HG03378 (cell line): ENCODE data around the gene STRBP.
"Not testable (repeated sequence)": the region's sequence is repeated elsewhere in the genome, so short reads cannot be mapped to it uniquely, and the experiment has no call there.

Experiments
- ATAC-seq: cut with Tn5 transposase; IDR thresholded peaks from one replicate; pipeline ENCODE4 v1.9.1; 2021; ENCODE audit warnings: mild to moderate bottlenecking, moderate library complexity; ENCODE audit not compliant: unreplicated experiment

STRBP gene

GRCh38 chr9:123251324-123251723 is 17.1 kb downstream of the STRBP start:
- ATAC-seq: no peak

- ATAC-seq: no peak
These were observed 17.9 kb downstream of the STRBP start for GRCh38 chr9:123250504-123250903.

GRCh38 chr9:123249162-123249561 is 19.2 kb downstream of the STRBP start:
- ATAC-seq: not testable (repeated sequence)

GRCh38 chr9:123248630-123249029 is 19.8 kb downstream of the STRBP start:
- no peak for ATAC-seq

GRCh38 chr9:123246534-123246933 is 21.9 kb downstream of the STRBP start:
- no peak for ATAC-seq

- no peak for ATAC-seq
These were observed 28.7 kb downstream of the STRBP start for GRCh38 chr9:123239726-123240125.

- ATAC-seq: no peak
These were observed 30.0 kb downstream of the STRBP start for GRCh38 chr9:123238365-123238764.

- ATAC-seq: no peak
These were observed 31.2 kb downstream of the STRBP start for GRCh38 chr9:123237220-123237619.

- ATAC-seq: no peak
These were observed 32.9 kb downstream of the STRBP start for GRCh38 chr9:123235448-123235847.

- ATAC-seq: peak; percentile 54
These were observed 33.5 kb downstream of the STRBP start for GRCh38 chr9:123234853-123235252.

GRCh38 chr9:123232332-123232731 is 36.1 kb downstream of the STRBP start:
- no peak for ATAC-seq

- no peak for ATAC-seq
These were observed 37.0 kb downstream of the STRBP start for GRCh38 chr9:123231421-123231820.

GRCh38 chr9:123228967-123229366 is 39.4 kb downstream of the STRBP start:
- no peak for ATAC-seq

- no peak for ATAC-seq
These were observed 42.4 kb downstream of the STRBP start for GRCh38 chr9:123225995-123226394.

- ATAC-seq: peak; percentile 92
These were observed 43.0 kb downstream of the STRBP start for GRCh38 chr9:123225374-123225813.

GRCh38 chr9:123220127-123220526 is 48.3 kb downstream of the STRBP start:
- ATAC-seq: no peak

- ATAC-seq: no peak
These were observed 49.6 kb downstream of the STRBP start for GRCh38 chr9:123218831-123219230.

- no peak for ATAC-seq
These were observed 51.2 kb downstream of the STRBP start for GRCh38 chr9:123217128-123217654.

- ATAC-seq: no peak
These were observed 52.1 kb downstream of the STRBP start for GRCh38 chr9:123216251-123216797.

GRCh38 chr9:123211081-123211480 is 57.3 kb downstream of the STRBP start:
- no peak for ATAC-seq

- ATAC-seq: no peak
These were observed 59.7 kb downstream of the STRBP start for GRCh38 chr9:123208626-123209174.

- no peak for ATAC-seq
These were observed 62.3 kb downstream of the STRBP start for GRCh38 chr9:123206065-123206464.

- no peak for ATAC-seq
These were observed 67.3 kb downstream of the STRBP start for GRCh38 chr9:123201083-123201482.
